DOHH2 (cell line): ENCODE data around the gene SEMA6C.

Experiments
- EZH2phosphoT487 ChIP-seq: fragments of 200-600 bp; sonication (generic); IDR thresholded peaks from 2 replicates; pipeline ENCODE4 v1.6.1; 2017; ENCODE audit warnings: borderline replicate concordance, mild to moderate bottlenecking, antibody characterized with exemption, low read length, moderate library complexity, mixed read lengths
- TF ChIP-seq, protein P1 (sequence below): fragments of 200-600 bp; sonication (generic); IDR thresholded peaks from one replicate; pipeline ENCODE4 v1.5.1; 2014; ENCODE audit warnings: antibody characterized with exemption, mild to moderate bottlenecking, low read depth, low read length; ENCODE audit not compliant: poor library complexity, severe bottlenecking

DNA sequence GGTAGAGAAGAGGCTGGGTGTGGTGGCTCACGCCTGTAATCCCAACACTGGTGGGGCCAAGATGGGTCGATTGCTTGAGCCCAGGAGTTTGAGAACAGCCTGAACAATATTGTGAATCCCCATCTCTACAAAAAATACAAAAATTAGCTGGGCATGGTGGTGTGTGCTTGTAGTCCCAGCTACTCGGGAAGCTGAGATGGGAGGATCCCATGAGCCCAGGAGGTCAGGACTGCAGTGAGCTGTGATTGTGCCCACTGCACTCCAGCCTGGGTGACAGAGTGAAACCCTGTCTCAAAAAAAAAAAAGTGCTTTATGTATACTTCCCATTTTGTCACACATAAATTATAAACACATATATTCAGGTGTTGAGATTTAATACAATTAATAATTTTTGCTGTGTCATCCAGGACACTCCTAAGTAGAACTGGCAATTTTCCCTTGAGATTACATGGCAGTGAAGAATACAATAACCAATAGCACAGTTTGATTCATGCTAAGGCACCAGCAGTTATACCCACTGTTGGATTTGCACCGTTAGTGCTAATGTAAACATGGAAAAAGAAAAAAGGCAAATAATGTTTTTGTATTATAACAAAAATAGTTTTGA lies 60.4 kb downstream of the SEMA6C start:
- TF ChIP-seq, protein P1, sequence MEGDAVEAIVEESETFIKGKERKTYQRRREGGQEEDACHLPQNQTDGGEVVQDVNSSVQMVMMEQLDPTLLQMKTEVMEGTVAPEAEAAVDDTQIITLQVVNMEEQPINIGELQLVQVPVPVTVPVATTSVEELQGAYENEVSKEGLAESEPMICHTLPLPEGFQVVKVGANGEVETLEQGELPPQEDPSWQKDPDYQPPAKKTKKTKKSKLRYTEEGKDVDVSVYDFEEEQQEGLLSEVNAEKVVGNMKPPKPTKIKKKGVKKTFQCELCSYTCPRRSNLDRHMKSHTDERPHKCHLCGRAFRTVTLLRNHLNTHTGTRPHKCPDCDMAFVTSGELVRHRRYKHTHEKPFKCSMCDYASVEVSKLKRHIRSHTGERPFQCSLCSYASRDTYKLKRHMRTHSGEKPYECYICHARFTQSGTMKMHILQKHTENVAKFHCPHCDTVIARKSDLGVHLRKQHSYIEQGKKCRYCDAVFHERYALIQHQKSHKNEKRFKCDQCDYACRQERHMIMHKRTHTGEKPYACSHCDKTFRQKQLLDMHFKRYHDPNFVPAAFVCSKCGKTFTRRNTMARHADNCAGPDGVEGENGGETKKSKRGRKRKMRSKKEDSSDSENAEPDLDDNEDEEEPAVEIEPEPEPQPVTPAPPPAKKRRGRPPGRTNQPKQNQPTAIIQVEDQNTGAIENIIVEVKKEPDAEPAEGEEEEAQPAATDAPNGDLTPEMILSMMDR, result no peak
- TF ChIP-seq EZH2phosphoT487, result no peak
